GM10248 (cell line): ENCODE data around the gene POLR3G.

Experiments used
- CTCF ChIA-PET: fragments of 300-600 bp; sonication (Branson Sonifier 250); formaldehyde crosslinking; extraction: SDS; loops from one replicate; lab custom pipeline; 2021; ENCODE audit warnings: antibody characterized with exemption; lab: Yijun Ruan, JAX
- POLR2A ChIA-PET: fragments of 350-650 bp; sonication (Branson Sonifier 250); formaldehyde crosslinking; extraction: SDS; loops from one replicate; lab custom pipeline; 2020; ENCODE audit warnings: antibody characterized with exemption; lab: Yijun Ruan, JAX
- DNase-seq: peaks from one replicate; pipeline ENCODE4 v3.0.0; 2012; ENCODE audit errors: extremely low spot score
- TF ChIP-seq, protein P1 (sequence below): IDR thresholded peaks from 2 replicates; pipeline ENCODE4 v1.5.1; 2012; ENCODE audit warnings: mild to moderate bottlenecking, low read depth; ENCODE audit errors: extremely low read depth, missing control alignments, control extremely low read depth

The POLR3G gene

DNA sequence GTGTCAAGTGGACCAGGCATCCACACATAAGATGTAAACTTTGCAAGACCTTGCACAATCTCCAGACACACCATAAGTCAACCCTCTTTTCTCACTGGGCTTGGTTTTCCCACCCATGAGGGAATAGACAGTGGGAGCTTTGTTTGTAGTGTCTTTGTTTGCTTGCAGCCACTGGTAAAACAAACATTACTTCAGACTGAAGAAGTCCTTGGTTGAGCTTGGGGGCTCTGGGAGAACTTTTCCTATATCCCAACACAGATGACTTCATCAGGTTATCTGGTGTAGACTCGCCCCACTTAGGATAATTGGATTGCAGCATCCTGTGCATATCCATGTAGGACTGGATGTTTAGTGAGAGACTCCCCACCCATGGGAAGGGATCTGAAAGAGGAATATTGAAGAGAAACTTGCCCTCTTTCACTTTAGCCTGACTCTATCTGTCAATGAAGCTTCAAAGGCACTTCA lies 72.4 kb downstream of the POLR3G start:
- ChIA-PET POLR2A (no interaction called here), CTCF (no interaction called here)
- TF ChIP-seq, protein P1, sequence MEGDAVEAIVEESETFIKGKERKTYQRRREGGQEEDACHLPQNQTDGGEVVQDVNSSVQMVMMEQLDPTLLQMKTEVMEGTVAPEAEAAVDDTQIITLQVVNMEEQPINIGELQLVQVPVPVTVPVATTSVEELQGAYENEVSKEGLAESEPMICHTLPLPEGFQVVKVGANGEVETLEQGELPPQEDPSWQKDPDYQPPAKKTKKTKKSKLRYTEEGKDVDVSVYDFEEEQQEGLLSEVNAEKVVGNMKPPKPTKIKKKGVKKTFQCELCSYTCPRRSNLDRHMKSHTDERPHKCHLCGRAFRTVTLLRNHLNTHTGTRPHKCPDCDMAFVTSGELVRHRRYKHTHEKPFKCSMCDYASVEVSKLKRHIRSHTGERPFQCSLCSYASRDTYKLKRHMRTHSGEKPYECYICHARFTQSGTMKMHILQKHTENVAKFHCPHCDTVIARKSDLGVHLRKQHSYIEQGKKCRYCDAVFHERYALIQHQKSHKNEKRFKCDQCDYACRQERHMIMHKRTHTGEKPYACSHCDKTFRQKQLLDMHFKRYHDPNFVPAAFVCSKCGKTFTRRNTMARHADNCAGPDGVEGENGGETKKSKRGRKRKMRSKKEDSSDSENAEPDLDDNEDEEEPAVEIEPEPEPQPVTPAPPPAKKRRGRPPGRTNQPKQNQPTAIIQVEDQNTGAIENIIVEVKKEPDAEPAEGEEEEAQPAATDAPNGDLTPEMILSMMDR: no peak
- DNase-seq: no peak

DNA sequence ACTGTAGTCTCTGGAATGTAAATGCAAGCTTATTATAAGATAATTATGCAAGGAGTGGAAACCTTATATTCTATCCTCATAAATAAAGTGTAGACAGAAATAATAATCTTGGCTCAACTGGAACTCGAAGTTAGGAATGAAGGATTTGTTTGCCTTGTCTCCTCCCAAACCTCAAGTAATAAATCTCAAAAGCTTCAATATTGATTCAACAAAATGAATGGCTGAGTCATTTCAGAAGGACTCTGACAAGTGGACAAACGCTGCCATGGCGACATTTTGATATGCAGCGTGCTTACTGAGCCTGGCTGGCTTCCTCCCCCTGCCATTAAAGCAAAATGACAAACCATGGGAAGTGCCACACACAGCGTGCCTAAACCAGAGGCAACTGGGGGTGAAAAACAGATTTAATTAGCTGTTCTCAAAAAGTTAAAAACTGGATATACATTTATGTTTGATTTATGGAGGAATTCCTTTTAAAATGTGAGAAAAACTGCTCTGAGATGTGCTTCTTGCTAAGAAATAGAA lies 73.5 kb downstream of the POLR3G start:
- CTCF ChIA-PET: interaction anchor here (1.6 to 2.0 kb wide), 2 partner anchors 16 to 18 kb away, joined by 3 to 6 read pairs; no protein-coding TSS in a partner anchor
- no peak for DNase-seq
- POLR2A ChIA-PET: no interaction called here
- TF ChIP-seq, protein P1: no peak

DNA sequence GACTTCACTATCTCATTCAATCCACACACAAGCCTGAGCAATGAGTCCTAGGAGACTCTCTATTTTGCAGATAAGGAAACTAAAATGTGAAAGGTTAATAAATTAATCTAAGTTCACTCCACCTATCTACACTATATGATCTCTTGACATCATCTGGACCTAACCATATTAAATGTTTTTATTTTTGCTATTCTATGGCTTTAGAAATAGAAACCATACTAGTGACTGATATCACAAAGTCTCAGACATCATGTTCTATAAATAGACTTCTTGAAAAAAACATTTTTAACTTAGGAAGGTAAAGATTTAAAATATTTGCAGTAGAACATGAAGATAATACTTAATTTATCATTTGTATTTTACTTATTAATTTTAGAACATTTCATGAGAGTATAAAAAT lies 74.6 kb downstream of the POLR3G start:
- DNase-seq: no peak
- ChIA-PET POLR2A (no interaction called here), CTCF (interaction anchor here (1.6 to 2.0 kb wide), 2 partner anchors 15 to 19 kb away, joined by 3 to 6 read pairs; no protein-coding TSS in a partner anchor)
- TF ChIP-seq, protein P1: no peak

- no peak for DNase-seq
- TF ChIP-seq, protein P1: no peak
- CTCF ChIA-PET: no interaction called here
- POLR2A ChIA-PET: no interaction called here
These were observed 75.1 kb downstream of the POLR3G start for GRCh38 chr5:90549729-90550275.

GRCh38 chr5:90550963-90551362 lies 76.3 kb downstream of the POLR3G start:
- ChIA-PET POLR2A (no interaction called here), CTCF (interaction anchor here (1.1 kb wide), 1 partner anchor 10 kb away, joined by 3 read pairs; no protein-coding TSS in a partner anchor)
- TF ChIP-seq, protein P1: no peak
- no peak for DNase-seq

GRCh38 chr5:90551376-90551775 lies 76.7 kb downstream of the POLR3G start:
- no peak for DNase-seq
- ChIA-PET CTCF (interaction anchor here (1.1 kb wide), 1 partner anchor 11 kb away, joined by 3 read pairs; no protein-coding TSS in a partner anchor), POLR2A (no interaction called here)
- TF ChIP-seq, protein P1: no peak
